GM06990 (cell line): Measurements from ENCODE around the gene SPESP1.

Source experiments
- DNase-seq: peaks from one replicate; pipeline ENCODE4 v3.0.0-alpha.2; 2011; ENCODE audit not compliant: insufficient read length; ENCODE audit errors: extremely low read depth
- H3K27me3 ChIP-seq: replicated peaks from 2 replicates; pipeline ENCODE4 v1.6.0; 2011; ENCODE audit warnings: low read length; ENCODE audit not compliant: control insufficient read depth, insufficient read depth
- H3K36me3 ChIP-seq: 2 replicates; pipeline ENCODE4 v1.5.1; 2011; ENCODE audit warnings: low read length; ENCODE audit not compliant: control insufficient read depth, insufficient read depth
- H3K4me3 ChIP-seq: replicated peaks from 2 replicates; pipeline ENCODE4 v1.5.1; 2011; ENCODE audit warnings: low read depth, mild to moderate bottlenecking, control low read depth, low read length
- TF ChIP-seq, protein P1 (sequence below): IDR thresholded peaks from 2 replicates; pipeline ENCODE4 v1.5.1; 2011; ENCODE audit warnings: low read length, control low read depth, mild to moderate bottlenecking, inconsistent platforms; ENCODE audit not compliant: insufficient read depth, poor library complexity, severe bottlenecking

SPESP1 gene

DNA sequence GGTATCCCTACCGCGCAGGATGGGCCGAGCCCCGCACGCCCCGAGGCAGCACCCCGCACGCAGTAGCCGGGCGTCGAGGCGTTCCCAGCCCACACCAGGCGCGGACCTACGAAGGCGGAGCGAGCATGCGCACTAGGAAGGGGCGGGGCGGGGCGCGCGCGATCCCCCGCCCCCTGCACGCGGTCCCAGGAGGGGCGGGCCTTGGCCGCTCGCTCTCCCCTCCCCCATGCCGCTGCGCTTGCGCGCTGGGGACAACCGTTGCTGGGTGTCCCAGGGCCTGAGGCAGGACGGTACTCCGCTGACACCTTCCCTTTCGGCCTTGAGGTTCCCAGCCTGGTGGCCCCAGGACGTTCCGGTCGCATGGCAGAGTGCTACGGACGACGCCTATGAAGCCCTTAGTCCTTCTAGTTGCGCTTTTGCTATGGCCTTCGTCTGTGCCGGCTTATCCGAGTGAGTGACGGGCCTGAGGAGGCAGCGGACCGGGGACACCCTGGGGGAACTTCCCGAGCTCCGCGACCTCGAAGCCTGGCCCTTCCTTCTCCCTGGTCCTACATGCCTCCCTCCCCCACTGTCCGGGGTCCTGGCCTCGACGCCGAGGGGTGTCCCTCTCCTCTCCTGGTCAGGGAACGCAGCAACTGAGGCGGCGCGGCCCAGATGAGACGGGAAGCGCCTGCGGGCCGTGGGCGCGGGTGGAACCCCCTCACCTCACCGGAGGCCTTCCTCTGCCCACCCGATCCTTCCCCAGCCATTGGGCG, at the start of gene SPESP1:
Gene SPESP1 (plus strand): TSS at position 258 of the 755 bp plus-strand sequence. CDS start 129 bp downstream, at position 387.
- no peaks in the 10 kb centered on the region for H3K36me3 ChIP-seq
- TF ChIP-seq, protein P1, sequence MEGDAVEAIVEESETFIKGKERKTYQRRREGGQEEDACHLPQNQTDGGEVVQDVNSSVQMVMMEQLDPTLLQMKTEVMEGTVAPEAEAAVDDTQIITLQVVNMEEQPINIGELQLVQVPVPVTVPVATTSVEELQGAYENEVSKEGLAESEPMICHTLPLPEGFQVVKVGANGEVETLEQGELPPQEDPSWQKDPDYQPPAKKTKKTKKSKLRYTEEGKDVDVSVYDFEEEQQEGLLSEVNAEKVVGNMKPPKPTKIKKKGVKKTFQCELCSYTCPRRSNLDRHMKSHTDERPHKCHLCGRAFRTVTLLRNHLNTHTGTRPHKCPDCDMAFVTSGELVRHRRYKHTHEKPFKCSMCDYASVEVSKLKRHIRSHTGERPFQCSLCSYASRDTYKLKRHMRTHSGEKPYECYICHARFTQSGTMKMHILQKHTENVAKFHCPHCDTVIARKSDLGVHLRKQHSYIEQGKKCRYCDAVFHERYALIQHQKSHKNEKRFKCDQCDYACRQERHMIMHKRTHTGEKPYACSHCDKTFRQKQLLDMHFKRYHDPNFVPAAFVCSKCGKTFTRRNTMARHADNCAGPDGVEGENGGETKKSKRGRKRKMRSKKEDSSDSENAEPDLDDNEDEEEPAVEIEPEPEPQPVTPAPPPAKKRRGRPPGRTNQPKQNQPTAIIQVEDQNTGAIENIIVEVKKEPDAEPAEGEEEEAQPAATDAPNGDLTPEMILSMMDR: no peak
- peak; percentile 3 for DNase-seq
- no peak within 1 kb of the TSS for H3K4me3 ChIP-seq
- H3K27me3 ChIP-seq: no peaks in the 10 kb centered on the region

GRCh38 chr15:68885070-68885469, 45.3 kb upstream of the SPESP1 start:
- H3K4me3 ChIP-seq: no peak overlapping the region
- H3K36me3 ChIP-seq: no peaks in the 10 kb centered on the region
- no peak for DNase-seq
- TF ChIP-seq, protein P1: no peak
- H3K27me3 ChIP-seq: no peaks in the 10 kb centered on the region

GRCh38 chr15:68887120-68887519, 43.2 kb upstream of the SPESP1 start:
- no peak for DNase-seq
- no peak overlapping the region for H3K4me3 ChIP-seq
- H3K27me3 ChIP-seq: no peaks in the 10 kb centered on the region

DNA sequence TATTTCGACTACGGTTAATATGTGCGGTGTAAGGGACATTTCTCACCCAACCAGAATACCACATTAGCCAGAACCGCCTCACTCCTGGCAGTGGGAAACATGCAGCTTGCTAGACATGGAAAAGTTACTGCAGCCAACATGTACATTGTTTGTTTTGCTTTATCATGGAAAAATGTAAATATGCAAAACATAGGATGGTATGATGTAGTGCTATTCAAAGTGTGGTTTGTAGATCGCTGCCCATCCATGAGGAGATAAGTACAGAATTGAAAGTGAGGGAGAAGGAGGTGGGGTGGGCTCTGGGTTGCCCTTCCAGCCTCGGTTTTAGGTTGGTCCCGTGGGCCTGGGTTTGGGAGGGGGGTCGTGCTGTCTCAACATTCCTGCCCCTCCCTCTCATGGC, 42.5 kb upstream of the SPESP1 start:
- DNase-seq: no peak
- Histone ChIP-seq H3K4me3 (no peak overlapping the region), H3K36me3 (no peaks in the 10 kb centered on the region), H3K27me3 (no peaks in the 10 kb centered on the region)
- TF ChIP-seq, protein P1: no peak

More at GRCh38 chr15:68887120-68887519, 43.2 kb upstream of the SPESP1 start:
- H3K36me3 ChIP-seq: no peaks in the 10 kb centered on the region
- TF ChIP-seq, protein P1: no peak

DNA sequence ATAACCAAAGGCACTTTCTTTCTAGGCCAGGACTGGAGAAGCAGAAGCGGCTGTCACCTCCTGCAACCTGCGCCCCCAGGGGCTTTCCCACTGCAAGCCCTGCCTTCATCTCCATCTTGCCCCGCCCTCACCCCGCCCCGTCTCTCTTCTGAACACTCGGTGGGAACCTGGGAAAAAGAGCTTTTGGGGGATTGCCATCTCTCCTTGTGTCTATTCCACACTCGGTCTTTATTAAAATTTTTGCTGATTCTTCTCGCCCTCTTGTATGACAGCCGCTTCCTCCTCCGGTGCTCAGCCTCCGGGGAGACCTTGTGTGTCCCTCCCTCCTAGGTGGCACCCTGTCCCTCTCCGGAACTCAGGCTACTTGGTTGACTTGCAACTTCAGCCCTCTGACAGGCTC, 41.9 kb upstream of the SPESP1 start:
- Histone ChIP-seq H3K4me3 (no peak overlapping the region), H3K27me3 (no peaks in the 10 kb centered on the region), H3K36me3 (no peaks in the 10 kb centered on the region)
- TF ChIP-seq, protein P1: no peak
- peak; percentile 10 for DNase-seq
